Esophagus mucosa (tissue), 1 donor: Measurements from ENCODE around the gene SEPSECS. TPM values are rescaled to one million over a fixed set of nuclear protein-coding genes. Genes with fewer than 3 reads are reported as not detected.

Source experiments
- ATAC-seq: fragments of 200-7000 bp; cut with Tn5 transposase; one replicate; pipeline ENCODE4 v1.9.1; 2020
- total RNA-seq: library from RNA; stranded (reverse); gene quantifications from one replicate; pipeline ENCODE4 v1.2.4, GENCODE V29; 2023
- donor health status: DM: yes; HTN: yes; CAD: no.

Gene SEPSECS
- total RNA-seq: 4.4 TPM

DNA sequence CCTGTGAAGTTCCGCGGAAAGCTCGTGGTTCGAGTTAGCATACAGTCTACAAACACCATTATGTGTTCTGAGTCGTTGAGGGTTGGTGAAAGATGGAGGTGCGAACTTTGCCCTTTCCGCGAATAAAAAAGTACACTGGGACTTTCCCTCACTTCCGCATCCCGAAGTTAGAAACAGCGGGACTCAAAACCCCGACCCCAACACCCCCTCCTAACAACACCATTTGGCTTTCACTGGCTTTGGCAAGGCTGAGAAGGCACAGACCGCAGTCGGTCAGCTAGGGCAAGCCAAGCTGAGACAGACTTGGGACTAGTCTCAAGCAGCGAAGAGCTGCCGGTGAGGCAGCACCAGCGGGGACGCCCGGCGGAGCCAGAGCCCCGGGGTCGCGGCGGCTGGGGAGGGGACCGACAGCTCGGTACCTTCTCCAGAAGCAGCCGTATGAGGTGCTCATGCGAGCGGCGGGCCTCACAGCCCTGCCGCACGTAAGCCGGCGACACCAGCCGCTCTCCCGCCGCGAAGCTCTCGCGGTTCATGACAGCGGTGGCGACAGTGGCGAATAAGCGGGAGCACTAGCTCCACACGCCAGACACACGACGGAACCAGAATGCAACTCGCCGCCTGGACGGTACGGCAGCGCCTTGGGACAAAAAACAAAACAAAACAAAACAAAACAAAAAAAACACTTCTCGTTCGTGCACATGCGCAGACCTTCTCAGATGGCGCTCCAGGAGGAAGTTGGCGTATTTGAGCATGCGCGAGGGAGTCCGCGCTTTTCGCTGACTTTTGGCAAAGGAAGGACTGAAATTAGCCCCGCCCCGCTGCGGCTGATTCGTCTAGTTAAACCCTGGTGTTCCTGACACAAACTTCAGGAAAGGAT, at the start of gene SEPSECS:
Gene SEPSECS, minus strand, starts transcription at position 613 of the 877 bp plus-strand sequence. Its CDS starts 80 bp downstream, at position 533.
- peak; percentile 94 for ATAC-seq

DNA sequence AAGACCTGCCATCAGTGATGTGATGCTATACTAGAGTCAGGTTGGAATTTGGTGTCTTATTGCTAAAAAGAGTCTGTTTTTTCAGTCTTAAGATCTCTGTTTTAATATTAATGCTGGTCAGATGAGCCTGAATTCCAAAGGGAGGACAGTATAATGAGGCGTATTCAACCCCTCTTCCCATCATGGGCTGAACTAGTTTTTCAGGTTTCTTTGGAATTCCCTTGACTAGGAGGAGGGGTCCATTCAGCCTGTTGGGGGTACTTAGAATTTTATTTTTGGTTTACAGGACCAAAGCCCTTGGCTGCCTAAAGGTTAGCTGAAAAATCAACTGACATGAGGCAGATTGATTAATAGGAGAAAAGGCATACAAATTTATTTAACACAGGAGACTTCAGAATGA, 49.5 kb upstream of the SEPSECS start:
- no peak for ATAC-seq

DNA sequence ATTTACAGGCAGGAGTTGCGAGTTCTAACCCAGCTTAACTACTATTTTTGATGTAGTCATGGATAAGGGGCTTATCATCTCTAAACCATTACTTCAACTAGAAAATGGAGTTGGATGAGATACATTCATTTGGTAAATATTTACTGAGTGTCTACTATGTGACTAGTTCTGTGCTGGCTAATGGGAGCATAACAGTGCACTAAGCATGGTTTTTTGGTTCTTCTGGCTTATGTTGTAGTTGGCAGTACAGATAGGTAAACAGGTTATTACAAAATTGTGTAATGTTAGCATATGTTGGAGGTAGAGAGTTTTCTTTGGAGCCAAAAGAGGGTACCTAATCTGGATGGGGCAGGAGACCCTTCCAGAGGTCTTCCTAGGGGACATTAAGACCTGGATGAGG, 47.7 kb upstream of the SEPSECS start:
- ATAC-seq: no peak

DNA sequence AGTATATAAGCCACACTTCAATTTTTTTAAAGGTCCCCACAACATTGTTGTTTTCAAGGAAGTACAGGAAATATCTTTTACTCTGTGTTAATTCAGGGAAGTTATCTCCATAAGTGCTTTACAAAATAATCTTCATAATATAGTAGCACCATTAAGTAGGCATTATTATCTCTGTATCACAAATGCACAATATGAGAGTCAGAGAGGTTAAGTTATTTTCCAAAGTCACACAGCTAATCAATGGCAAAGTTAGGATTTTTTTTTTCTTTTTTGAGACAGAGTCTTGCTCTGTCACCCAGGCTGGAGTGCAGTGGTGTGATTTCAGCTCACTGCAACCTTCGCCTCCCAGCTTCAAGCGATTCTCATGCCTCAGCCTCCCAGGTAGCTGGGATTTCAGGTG, 38.5 kb upstream of the SEPSECS start:
- no peak for ATAC-seq

DNA sequence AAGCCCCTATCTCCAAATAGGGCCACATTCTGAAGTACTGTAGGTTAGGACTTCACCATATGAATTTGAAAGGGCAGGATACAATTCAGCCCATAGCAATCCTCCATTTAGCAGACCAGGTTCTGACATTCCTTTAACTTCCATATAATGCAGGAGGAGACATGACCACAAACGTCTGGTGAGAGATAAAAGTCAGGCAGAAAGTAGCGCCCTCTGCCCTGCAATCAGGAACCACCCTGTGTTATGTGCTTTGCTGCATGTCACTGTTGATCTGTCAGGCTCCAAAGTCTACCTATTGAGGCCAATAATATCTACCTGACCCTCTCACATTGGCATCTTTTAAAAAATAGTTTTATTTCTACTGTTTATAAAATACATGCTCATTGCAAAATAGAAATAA, 30.2 kb upstream of the SEPSECS start:
- no peak for ATAC-seq

DNA sequence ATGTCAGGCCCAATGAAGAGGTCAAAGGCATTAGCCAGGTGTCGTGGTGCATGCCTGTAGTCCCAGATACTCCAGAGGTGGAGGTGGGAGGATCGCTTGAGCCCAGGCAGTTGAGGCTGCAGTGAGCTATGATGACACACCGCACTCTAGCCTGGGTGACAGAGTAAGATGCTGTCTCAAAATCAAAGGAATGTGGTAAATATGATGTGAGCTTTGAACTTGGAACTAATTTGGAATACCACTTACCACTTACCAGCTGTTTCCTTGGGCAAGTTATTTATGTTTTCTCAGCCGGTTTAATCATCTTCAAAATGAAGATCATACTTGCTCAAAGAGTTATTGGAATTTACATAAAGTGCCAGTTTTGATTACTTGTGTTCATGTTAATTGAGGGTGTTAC, 23.8 kb upstream of the SEPSECS start:
- no peak for ATAC-seq

DNA sequence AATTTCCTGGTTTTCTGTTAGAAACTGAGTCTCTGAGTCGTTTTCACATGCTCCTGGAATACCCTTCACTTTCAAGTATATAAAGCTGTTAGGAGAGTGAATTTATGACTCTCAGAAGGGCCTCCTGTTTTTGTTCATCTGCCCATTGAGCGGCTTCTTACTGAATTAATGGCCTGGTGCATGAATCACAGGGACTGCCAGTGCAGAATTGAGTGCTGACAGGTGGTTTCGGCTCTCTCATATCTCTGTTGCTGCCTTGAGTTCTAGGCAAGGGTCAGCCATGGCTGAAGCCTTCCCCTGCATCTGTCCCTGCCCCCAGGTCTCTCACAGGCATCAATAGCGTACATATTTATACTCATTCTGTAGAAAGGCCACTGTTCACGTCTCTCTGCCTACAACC, 22.7 kb upstream of the SEPSECS start:
- ATAC-seq: no peak

DNA sequence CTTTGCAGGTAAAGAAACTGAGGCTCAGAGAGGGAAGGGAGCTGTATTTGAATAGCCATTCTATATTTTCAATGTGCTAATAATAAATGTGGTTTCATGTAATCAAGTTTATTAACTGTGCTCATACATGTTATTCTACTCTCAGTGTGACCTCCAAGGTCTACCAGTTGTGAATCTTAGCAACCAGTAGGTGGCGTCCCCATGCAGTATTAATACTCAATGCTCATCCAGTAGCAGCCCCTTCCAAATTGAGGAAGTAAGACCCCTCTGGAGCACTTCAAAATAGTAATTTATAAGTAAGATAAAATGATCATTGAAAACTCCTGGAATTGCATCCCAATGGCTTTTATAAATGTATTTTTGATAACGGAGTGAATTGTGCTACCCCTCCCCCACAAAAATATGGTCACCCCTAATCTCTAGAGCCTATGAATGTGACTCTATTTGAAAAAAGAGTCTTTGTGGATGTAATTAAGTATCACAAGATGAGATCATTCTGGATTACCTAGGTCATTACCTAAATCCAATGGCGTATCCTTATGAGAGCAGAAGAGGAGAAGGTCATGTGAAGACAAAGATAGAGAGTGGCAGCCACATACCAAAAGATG, 20.4 kb upstream of the SEPSECS start:
- peak; percentile 58 for ATAC-seq

DNA sequence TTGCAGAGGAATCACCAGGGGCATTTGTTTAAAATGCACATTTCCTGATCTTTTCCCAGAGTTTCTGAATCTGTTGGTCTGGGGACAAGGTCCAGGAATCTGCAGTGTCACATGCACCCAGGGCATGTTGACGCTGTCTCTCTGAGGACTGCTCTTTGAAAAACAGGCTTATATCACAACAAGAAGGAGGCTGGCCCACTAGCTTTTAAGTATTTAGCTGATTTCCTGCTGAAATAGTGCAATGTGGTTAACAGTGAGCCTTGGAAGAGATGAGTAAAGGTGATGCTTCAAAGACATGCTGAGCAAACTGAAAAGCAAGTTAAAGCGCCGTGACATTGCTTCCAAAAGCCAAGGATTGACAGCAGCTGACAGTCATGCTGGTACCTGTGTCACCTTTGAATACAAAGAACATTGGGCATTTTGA, 18.6 kb upstream of the SEPSECS start:
- no peak for ATAC-seq

DNA sequence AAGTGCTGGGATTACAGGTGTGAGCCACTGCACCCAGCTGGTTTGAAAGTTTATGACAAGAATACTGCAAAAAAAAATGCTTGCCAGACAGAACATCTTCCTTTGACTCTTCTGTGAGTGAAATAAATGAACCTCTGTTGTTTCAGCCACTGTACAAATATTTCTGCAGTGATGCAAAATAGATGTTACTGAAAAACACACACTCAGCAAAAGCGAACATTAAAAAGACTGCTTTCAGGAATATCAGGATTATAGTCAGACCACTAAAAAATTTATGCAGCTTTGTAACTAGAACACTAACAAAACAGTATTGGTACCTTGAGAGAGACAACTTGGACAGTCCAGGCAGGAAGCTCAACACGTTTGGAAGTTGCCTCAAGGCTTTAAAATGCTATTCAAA, 16.9 kb upstream of the SEPSECS start:
- ATAC-seq: no peak

DNA sequence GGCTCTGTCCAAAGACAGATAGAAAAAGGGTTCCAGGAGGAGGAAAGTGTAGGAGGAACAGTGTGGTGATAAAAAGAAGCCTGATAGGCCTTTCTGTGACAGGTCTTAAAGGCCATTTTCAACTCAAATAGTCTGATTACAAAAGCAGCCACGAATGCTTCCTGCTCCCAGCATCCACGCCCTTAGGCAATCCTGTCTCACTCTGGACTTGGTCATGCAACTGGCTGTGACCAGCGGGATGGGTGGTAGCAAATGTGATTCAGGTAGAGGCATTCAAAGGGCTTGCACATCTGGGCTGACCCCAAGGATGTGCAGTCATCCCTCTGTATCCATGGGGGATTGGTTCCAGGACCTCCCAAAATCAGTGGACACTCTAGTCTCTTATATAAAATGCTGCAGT, 14.4 kb upstream of the SEPSECS start:
- peak; percentile 27 for ATAC-seq

DNA sequence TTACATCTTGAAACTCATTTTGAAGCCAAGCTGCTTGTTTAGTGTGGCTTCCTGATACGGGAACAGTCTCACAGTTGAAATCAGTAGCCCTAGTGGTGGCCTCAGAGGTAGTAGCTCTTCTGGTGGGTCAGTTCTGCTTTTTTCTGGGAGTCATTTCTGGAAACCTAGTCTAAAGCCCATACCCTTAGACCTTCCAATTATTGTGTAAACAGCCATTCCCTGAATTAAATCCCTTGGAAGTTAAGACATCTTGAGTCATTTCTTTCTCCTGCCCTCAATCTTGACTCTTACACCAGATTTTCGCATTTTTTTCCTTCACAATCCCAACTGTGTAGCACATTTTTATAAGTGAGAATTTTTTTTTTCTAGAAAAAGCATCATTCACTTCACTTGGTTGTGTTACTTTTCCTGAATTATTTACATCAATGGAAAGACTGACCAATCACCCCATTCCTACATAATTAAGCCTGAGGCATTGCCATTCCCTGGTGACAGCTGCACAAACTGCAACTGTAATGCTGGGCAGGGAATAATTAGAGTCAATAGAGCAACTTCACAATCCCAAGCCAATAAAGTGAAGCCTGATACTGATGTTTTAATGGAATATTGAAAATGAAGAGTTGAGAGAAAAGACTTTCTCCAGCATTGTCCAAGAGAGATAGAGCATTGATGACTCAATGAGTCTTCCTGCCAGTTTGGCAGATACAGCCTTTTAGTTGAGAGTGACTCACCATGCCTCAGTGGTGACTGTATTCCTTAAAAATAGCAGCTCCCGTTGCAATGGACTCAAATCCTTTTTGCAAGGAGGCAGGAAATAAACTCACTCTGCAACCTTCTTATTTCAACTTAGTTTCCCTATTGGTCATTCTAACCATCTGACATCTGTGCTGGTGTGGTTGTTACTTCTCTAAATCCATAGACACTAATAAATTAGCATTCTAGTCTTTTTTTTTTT, 13.0 kb upstream of the SEPSECS start:
- ATAC-seq: peak; percentile 97

DNA sequence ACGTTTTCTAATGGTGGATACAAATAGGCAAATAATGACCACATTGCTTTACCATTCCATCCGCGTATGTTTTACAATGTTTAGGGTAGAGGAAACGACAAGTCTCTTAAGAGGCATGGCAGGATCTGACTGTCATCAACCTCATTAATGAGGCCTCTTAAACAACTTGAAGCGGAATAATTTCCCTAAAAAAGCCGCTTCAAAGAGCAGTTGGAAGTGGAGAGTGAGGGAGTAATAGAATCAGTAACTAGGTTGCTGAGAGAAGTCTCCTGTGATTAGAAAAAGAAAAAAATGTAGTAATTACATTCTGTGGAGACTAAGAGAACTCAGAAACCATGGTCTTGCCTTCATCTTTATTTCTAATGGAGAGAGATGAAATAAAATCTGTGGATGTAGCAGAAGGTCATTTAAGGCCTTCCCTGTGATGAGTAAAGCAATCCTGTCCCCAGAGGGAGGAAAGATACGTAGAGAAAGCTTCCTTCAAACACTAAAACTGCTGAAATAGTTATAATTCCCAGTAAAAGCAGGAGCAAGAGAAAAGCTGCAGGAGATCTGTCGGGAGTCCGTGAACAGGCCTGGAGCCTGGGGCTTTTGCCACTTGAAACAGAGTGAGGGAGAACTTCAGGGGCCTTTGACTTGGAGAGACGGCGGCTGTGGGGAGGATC, 11.1 kb upstream of the SEPSECS start:
- ATAC-seq: no peak

DNA sequence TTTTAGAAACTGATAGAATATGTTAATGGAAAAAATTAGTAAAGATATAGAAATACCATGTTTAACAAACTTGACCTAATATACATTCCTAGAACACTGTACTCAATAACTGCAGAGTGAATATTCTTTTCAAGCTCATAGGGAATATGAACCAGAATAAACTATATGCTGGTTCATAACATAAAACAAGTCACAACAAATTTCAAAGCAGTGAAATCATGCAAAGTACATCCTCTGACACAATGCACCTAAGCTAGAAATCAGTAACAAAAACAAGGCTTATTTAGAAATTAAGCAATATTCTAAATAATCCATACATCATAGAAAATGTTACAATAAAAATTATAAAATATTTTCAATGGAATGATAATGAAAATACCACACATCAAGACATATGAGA, 9.2 kb upstream of the SEPSECS start:
- no peak for ATAC-seq

DNA sequence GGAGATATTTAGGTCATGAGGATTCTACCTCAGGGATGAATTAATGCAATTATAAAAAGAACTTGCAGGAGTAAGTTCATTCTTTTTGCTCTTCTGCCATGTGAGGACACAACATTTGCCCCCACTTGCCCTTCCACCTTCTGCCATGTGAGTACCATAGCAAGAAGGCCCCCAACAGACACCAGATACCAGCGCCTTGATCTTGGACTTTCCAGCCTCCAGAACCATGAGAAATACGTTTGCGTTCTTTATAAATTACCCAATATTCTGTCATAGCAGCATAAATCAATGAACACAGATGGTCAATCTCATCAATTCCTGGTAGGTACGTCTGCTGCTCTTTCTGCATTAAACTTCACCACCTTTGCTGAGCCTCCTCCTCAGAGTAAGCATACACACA, 5.7 kb upstream of the SEPSECS start:
- no peak for ATAC-seq

DNA sequence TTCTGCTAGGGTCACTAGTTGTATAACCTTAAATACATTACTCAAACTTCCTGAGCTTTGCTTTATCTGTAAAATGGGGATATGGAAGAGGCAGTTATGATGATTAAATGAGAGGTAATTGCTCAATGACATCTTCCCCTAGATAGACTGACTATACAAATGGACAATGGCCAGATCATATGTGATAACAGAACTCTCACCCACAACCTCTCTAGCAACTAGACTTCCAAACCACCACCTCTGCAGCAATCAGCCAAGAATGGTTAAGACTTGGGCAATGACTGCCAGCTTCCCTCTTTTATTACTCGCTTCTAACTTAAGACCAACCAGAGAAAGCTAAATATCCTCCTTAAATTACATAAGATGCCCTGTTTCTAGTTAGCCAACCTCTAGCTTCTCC, 2.9 kb upstream of the SEPSECS start:
- ATAC-seq: no peak

DNA sequence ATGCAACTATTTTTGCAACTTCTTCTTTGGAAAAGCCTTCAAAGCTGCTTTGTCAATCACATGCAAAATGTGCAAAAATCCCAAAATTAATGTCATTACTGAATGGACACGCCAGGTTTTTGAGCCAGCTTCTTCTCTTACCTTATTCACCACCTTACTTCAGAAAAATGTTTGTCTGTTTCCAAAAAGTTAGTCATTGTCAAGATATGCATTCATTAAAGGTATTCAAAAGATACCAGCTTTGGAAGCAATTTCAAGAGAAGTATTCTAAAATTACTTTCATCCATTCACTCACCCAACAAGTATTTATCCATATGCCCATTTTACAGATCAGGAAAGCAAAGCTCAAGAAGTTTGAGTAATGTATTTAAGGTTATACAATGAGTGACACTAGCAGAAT, 2.3 kb upstream of the SEPSECS start:
- ATAC-seq: no peak

DNA sequence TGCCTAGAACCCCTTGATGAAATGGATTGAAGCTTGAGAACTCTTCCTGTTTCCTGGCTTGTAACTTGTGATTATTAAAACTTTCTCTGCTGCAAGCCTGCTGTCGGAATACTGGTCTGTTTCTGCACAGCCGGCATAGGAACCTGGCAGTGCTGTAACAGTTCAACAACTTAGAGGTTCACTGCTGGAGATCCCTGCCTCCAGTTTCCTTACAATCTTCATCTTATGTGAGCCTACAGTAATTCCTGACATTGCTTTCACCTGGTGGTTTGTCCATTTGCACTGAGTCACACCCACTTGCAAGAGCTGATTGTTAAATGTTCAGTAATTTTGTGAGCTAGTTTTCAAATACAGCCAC, 1.3 kb upstream of the SEPSECS start:
- ATAC-seq: no peak

DNA sequence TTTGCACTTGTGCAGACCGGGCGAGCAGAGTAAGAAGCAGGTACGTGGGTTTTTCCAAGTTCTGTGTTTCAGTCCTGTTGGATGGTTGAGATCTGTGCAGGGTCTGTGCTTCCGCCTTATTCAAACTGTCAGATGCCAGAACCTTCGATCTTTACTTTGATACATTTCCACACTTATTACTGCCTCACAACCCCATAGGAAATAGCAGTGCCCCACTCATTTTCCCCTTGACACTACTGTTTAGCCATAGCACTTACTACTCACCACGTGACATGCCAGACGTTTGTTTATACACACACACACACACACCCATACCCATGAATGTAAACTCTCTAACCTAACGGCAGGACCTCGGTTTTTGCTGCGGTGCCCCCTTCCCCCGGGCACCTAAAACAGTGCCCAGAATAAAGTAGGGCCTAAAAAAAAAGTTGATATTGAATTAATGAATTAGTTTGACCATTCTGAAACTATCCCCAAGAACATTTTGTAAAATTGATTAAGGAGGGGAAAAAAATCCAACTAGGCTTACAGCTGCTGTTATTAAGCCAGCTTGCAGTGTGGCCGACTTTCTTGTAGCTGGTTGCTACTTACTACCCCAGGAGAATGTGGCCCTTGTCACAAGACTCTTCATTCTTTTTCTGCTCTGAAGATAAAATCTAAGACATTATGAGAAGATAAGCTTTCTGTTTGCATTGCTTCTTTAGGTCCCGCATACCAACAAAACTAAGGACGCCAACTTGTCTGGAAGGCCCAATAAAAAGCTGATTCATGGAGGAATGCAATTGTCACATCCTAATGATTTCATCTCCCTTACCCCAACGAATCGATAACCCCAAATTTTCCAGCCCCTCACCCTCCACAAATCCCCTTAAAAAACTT, 704 bp upstream of the SEPSECS start:
- ATAC-seq: peak; percentile 56

DNA sequence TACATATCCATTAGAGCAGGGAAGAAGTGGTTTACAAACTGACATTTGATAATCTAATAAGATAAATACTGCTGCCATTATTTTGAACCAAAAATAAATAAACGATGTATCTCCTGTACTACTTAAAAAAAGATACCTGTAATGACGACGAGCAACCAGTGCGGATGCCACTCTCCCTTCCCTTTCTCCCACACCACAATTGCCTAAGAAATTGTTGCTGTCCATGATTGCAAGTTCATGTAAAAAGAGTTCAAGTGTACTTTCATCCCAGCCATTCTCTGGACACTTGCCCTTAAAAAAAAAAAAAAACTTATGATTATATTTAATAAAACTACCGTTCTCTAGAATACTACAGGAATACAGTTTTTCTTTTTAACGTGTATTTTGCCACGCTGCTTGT, 1.4 kb downstream of the SEPSECS start:
- no peak for ATAC-seq

DNA sequence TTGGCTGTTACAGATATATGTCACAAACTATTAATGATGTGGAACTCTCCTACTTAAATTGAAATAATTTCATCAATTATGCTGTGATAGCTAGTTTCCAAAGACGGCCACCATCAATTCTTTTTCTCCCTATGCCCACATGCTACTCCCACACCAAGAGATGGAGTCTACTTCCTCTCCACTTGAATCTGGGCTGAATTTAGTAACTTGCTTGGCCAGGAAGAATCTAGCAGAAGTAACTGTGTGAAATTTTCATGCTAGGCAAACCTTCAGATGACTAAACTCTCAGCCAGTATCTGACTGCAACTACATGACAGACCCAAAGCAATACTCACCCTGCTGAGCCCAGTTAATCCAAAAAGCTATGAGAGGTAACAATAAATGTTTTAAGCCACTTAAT, 3.2 kb downstream of the SEPSECS start:
- ATAC-seq: no peak

DNA sequence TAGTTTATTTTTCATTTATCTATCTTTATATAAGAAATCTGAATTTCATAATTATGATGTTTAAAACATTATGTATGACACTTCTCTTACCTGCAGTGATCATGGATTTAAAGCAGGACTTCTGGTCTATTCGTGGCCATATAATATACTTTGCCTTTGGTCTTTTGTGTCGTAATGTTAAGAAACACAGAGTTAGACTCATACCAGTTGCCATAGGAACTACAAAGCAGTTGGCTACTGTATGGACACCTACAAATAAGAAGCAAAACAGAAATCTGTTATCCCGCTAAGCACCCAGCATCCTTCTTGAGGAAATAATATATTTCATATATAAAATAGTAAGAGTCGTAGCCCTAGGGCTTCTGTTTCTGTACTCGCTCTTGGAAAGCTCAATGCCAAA, 4.3 kb downstream of the SEPSECS start:
- no peak for ATAC-seq
